ENCODE results near the gene STMN3.
"Not testable (repeated sequence)": the region's sequence is repeated elsewhere in the genome, so short reads cannot be mapped to it uniquely, and the experiment has no call there.

DNA sequence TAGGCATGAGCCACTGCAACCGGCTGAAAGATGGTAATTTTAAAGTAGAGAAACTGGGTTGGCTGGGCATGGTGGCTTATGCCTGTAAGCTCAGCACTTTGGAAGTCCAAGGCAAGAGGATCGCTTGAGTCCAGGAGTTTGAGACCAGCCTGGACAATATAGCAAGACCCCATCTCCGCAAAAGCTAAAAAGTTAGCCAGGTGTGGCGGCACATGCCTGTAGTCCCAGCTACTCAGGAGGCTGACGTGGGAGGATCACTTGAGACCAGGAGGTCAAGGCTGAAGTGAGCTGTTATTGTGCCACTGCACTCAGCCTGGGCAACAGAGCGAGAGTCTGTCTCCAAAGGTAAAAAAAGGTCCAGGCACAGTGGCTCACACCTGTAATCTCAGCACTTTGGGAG is 22.3 kb downstream of the STMN3 start:
- TF ChIP-seq, protein P1, sequence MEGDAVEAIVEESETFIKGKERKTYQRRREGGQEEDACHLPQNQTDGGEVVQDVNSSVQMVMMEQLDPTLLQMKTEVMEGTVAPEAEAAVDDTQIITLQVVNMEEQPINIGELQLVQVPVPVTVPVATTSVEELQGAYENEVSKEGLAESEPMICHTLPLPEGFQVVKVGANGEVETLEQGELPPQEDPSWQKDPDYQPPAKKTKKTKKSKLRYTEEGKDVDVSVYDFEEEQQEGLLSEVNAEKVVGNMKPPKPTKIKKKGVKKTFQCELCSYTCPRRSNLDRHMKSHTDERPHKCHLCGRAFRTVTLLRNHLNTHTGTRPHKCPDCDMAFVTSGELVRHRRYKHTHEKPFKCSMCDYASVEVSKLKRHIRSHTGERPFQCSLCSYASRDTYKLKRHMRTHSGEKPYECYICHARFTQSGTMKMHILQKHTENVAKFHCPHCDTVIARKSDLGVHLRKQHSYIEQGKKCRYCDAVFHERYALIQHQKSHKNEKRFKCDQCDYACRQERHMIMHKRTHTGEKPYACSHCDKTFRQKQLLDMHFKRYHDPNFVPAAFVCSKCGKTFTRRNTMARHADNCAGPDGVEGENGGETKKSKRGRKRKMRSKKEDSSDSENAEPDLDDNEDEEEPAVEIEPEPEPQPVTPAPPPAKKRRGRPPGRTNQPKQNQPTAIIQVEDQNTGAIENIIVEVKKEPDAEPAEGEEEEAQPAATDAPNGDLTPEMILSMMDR (IDR thresholded peaks at IDR 0.05; ENCODE audit: insufficient read depth, low read length, poor library complexity, severe bottlenecking), result not testable (repeated sequence)
- TF ChIP-seq EZH2phosphoT487 (conservative IDR thresholded peaks at IDR 0.05; ENCODE audit: low read length), result not testable (repeated sequence)
